HK-2 (cell line): ENCODE results near the gene NFYC.
A peak's percentile ranks its signal among the peaks of the same experiment; 100 is the strongest.
"Not testable (repeated sequence)": the region's sequence is repeated elsewhere in the genome, so short reads cannot be mapped to it uniquely, and the experiment has no call there.

Experiments
- DNase-seq: peaks from one replicate; pipeline ENCODE4 v3.0.0-alpha.2; 2018; ENCODE audit not compliant: unreplicated experiment

NFYC gene

DNA sequence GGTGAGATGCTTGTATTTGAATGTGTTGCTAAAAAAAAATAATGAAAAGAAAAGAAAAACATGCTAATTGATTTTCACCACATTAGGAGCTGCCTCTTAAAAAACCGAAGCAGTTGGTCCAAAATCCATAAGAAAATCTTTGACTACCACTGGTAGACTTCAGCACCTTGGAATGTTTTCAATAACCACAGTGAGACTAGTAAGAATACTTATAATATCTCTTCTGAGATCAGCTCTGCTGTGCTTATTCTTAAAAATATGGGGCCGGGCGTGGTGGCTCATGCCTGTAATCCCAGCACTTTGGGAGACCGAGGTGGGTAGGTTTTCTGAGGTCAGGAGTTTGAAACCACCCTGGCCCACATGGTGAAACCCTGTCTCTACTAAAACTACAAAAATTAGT, 15.1 kb downstream of the NFYC start:
- DNase-seq = no peak

DNA sequence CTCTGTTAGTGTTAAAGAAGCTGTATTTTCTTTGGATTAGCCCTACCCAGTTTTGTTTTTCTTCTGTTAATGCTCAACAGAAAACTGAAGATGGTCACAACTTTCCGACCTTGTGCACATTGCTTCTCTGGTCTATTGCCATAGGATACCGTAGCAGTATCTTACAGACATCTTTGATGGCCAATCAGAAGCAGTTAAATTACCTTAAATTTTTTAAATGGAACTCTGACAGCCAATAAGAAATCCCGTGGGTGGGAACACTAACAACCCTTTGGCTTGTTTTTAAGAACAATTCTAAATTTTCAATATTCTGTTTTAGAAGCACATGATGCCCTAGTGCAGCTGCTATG, 17.2 kb downstream of the NFYC start:
- DNase-seq = no peak

DNA sequence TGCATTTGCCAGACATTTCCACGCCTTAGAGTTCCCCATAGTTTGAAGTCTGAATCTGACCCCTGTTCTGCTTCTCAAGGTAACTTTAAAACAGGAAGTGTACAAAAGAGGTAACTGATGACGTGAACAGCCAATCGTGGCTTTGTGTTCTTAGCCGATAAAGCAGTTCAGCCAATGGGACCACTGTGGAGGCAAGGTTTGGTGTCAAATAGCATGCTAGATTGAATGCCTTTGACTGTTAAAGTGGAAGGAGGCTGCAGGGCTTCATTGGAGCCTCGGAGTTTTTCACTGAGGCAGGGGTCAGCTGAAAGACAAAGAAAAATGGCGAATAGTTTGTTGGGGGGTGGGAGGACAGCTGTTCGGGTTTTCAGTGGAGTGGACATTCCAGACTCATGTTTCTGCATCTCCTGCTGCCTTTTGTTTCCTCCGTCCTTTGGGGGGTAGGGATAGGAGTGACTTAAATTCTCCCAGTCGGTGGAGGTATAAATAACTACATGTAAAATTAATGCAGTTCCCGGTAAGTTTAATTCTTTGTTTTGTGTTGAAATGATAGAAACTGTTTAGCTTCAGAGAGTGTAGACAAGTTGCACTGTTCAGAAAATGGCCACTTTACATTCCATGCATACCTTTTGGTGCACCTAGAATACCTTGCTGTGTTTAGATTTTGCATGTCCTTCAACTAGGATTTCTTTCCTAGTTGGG, 17.7 kb downstream of the NFYC start:
- DNase-seq = peak; percentile 79

DNA sequence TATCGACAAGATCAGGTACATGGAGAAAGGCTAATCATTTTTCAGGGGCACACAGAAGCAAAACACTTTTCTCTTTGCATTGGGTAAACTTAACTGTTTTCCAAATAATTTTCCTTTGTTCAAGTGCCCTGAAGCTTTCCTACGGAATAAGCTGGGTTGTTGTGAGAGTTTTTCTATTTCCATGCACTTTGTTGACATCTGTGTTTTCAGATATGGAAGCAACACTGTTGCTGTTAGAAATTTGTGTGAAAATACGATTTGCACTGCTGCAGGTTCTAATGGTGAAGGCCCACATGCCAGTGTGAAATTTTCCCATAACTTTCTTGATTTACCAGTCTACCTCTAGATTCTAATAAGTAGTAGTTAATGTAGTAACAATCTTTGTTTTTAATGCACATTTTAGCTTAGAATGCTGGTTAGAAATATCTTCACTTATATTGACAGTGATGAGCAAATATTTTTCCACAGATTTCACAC, 18.3 kb downstream of the NFYC start:
- DNase-seq = no peak

DNA sequence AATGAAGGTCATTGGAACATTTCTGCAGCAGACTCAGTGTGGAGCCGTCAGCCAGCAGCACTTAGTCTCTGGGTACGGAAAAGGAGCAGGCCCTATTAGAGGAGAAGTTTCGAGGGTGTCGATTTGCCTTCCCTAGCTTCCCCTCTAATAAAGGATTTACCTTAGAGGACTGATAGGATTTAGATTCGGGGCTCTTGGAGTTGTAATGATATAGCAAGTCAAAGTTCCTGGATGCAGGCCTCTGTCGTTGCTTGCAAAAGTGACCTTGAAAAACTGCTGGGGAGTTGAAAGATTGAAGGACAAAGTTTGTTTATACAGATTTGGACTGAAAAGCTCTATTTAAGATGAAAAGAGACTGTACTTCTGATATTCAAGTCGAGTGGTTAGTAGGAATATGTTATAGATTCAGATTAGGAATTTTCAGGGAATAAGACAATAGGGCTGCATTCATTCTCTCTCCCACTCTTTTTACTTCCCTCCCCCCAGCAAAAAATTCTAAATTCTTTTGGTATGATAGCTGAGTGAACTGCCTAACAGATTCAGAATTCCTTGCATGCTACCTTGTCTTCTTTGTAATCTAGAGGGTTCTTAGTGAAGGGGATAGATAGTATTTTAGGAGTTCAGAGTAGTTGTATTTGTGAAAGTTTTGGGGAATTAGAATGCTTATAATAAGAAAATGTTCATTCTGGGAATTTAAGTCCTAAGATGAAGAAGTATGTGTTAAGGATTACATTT, 19.2 kb downstream of the NFYC start:
- no peak for DNase-seq

DNA sequence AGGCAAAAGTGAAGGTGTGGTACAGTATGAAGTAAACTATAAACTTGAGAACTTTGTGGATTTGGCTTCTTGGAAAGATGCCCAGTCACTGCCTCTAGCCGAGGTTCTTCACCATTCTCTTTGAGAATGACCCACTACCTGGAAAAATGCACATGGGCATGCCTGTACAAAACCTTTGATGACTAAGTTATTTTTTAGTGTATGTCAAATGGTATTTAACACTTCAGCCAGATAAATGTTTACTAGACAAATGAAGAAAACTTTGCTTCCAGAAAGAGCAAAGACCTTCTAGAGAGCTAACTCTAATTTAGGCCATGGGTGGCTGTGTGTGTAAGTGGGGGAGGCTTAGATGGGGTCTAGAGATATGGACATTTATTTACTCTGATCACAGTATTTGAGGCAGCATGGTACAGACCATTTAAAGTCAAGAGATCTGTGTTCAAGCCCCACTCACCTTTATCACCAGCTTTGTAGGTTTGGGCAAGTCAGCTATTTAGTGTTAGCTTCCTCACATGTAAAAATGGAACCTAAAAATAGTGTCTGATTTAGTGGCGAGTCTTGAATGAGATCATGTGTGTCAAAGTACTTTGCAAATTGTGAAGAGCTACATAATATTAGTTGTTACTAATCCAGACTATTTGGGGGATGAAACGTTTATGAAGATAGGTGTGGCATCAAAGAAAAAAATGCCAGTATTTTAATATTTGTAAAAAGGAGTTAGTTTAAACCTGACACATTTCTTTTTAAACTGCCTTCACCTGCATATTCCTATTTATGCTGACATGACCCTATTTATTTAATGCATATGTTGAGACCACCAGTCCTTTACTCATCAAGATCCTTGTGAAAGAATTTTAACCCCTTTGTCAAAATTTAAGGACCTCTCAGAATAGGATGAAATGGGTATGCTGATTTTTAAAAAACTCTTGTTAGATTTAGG, 20.2 kb downstream of the NFYC start:
- DNase-seq = peak; percentile 28

DNA sequence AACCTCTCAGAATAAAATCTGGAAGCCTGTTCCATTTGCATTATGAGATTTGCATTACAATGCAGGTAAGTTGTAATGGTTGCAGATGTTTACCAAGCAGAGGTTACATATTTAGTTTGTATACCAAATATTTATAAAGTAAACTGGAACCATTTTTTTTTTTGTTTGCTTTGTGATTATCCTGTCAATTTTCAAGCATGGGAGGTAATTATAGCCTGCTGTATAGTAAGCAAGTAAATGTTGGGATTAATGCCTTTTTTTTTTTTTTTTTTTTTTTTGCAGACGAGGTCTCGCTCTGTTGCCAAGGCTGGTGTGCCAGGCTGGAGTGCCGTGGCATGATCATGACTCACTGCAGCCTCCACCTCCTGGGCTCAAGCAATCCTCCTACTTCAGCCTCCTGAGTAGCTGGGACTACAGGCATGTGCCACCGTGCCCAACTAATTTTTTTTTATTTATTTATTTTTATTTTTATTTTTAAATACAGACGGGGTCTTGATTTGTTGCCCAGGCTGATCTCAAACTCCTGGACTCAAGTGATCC, 21.0 kb downstream of the NFYC start:
- no peak for DNase-seq

DNA sequence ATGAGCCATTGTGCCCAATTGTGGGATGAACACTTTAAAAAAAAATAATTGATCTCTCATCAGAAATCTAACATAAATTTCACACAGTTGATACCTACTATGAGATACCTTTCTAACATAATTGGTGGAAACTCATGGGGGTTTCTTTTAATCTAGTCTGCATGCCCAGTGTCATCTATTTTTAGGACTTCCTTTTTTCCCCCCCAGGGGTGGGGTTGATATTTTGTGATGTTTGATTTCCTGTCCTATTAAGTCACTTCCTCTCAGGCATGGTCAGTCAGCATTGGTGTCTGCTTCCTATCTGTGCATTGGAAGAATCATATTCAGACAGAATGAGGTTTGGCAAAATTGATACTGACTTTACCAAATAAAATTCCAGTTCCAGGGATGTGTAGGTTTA, 21.5 kb downstream of the NFYC start:
- DNase-seq = no peak

DNA sequence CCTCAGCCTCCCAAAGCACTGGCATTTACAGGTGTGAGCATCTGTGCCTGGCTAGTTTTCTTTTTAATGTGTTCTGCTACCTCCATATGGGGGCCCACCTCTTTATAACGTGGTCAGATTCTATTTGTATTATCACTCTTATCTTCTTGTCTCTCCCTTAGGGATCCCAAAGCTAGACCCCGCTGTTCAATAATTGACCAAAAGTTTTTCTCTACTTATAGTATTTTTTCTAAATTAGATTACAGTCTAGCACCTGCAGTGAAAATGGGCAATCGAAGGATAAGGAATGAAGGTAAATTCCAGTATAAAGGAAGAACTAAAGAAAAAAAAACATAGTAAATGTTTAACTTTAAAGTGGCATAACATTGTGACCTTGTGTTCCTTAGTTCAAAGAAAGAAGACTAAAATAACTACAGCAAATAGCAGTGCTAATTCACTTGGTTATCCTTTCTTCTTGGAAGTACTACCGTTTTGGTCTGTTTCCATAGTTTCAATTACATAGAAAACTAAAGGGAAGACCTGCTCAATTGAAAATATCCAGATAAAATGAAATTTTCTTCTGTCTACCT, 24.1 kb downstream of the NFYC start:
- no peak for DNase-seq

DNA sequence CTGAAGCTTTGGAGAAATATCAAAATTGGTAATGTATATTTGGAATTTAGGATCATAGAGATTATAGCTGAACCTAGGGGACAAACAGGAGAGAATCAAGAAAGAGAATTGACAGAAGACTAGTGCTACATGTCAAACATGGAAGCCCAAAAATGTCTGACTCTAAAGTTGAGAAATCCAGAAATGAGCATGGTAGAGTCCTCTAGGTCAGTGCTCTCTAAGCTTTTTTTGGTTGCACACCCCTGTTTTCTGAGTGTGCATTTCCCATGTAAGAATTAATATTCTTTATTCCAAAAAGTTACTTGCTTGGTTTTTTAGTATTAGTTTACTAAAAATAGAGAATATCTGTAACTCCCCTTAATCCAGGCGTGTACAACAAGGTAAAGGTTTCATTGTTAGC, 25.6 kb downstream of the NFYC start:
- DNase-seq = no peak

DNA sequence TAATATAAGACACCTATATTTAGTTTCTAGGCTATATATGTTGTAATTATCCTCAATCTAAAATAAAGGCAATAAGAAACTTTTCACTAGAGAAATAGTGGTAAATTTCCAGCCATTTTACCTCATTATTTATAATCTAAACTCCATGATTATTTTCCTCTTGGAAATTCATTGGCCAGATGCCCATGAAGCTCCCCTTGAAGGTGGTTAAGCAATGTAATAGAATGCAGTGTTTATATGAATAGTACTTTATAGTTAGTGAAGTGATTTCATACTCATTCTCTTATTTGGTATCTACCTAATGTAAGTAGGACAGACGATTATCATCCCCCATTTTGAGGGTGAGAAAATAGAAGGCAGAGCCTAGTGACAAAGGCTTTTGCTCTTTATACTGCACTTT, 26.5 kb downstream of the NFYC start:
- no peak for DNase-seq

DNA sequence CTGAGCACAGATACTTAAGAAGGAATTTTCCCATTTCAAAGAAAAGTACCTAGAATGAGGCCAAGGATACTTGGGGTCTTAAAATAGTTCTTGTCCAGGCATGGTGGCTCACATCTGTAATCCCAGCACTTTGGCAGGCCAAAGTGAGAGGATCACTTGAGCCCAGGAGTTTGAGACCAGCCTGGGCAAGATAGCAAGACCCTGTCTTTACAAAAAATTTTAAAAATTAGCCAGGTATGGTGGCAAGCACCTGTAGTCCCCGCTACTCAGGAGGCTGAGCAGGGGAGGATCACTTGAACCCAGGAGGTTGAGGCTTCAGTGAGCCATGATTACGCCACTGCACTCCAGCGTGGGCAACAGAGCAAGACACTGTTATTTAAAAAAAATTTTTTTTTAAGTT, 29.0 kb downstream of the NFYC start:
- no peak for DNase-seq

DNA sequence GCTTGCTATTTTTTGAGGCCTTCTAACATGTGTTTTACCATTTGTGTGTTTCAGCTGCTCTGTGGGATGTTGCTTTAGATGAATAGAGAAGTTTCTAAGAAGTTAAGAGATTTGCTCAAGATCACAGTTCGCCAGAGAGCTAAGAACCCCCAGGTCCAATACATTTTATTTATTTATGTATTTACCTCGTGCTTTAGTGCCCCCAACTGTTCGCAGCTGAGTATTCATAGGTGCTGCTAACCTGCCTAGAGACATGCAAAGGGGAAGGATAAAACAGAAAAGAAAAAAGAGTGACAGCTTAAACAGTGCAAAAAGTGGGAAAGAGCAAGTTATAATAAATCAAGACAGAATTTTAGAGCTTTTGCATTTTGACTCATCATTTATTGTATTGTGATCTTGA, 31.1 kb downstream of the NFYC start:
- DNase-seq = no peak

DNA sequence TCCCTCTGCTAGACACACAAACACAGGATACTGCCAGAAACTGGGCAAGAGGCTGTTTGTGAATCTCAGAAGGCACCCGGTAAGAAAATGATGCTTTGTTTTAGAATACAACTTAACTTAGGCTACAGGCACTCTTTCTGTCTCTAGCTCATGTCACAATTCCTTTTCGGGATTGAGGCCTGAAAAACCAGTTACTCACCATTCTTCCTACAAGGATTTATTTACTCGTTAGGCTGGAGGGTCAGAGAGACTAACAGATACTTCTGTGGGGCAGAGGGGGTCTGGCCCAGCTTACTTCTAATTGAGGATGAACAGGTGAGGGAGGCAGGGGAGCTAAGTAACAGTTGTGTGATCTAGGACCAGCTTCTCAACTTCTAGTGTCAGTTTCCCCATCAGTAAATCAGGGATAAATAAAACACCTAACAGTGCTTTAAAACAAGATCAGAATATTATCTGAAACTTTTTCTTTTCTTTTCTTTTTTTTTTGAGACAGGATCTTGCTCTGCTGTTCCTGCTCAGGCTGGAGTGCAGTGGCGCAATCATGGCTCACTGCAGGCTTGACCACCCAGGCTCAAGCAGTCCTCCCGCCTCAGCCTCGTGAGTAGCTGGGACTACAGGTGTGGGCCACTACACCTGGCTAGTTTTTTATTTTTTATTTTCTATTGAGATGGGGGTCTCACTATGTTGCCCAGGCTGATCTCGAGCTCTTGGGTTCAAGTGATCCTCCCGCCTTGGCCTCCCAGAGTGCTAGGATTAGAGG, 31.9 kb downstream of the NFYC start:
- no peak for DNase-seq

DNA sequence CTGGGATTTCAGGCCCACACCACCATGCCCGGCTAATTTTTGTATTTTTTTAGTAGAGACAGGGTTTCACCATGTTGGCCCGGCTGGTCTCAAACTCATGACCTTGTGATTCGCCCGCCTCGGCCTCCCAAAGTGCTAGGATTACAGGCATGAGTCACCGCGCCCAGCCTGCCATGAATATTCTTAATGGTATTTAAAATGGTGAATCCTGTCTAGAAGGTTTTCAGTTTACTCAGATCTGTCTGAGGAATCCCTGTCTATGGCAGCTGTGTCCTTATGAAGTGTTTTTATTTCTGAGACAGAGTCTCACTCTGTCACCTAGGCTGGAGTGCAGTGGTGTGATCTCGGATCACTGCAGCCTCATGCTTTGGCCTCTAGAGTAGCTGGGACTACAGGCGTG, 36.2 kb downstream of the NFYC start:
- peak; percentile 26 for DNase-seq

DNA sequence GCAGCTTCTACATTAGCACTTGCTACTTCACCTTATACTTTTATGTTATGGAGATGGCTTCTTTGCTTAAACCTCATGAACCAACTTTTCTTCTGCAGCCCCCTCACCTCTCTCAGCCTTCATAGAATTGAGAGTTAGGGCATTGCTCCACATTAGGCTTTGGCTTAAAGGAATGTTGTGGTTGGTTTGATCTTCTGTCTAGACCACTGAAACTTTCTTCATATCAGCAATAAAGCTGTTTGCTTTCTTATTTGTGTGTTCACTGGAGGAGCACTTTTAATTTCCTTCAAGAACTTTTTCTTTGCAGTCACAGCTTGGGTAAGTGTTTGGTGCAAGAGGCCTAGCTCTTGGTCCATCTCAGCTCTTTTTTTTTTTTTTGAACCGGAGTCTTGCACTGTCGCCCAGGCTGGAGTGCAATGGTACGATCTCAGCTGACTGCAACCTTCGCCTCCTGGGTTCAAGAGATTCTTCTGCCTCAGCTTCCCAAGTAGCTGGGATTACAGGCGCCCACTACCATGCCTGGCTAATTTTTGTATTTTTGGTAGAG, 37.9 kb downstream of the NFYC start:
- not testable (repeated sequence) for DNase-seq

DNA sequence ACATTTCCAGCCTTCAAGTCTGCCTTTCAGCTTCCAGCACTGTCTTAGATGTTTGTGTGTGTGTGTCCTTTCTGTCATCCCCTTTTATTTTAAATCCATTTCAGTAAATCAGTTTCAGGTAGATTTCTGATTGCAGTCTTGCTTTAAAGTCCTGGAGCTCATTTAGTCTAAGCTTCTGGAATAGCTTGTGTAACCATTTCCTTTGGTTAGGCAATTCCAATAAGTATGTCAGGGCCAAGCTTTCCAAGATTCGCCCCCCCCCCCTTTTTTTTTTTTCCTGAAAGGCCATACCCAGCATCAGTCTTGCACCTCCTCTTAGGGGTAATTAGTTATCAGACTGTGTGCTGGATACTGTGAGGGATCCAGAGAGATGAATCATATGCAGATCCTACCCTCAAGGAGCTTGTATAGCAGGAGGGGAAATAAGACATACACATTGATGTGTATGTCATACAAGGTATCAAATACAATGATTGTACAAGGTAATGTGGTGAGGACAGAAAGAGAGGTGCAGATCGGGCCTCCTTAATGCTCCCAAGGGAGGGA, 41.3 kb downstream of the NFYC start:
- no peak for DNase-seq

DNA sequence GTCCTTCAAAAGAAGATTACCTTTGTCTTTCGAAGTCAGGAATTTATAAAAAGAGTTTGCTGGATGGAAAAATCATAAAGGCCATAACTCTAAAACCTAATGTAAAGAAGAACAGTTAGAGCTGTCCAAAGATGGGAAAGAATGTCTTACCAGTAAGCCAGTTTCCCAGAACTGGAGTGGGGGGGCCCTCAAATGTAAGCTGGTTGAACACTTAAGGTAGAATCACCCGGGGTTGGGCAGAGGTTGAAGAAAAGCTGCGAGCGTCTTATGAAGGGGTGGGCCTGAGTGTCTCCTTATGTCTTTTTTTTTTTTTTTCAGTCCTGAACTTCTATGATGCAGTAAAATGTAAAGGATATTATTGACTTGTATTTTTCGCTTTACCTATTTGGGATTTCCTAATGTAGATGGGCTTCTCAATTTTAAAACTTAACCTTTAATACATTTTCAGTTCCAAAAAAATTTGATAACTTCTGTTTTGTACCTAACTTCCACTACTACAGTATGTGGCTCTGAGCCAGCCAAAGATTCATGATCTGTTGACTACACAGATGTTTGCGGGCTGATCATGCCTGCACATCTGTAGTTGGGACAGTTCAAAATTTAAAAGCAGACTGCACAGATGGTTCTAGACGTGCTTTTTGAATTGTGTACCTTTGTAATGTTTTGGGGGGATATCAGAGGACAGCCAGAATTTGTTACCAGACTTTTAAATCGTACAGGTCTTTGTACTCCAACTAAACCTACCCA, 43.6 kb downstream of the NFYC start:
- no peak for DNase-seq

DNA sequence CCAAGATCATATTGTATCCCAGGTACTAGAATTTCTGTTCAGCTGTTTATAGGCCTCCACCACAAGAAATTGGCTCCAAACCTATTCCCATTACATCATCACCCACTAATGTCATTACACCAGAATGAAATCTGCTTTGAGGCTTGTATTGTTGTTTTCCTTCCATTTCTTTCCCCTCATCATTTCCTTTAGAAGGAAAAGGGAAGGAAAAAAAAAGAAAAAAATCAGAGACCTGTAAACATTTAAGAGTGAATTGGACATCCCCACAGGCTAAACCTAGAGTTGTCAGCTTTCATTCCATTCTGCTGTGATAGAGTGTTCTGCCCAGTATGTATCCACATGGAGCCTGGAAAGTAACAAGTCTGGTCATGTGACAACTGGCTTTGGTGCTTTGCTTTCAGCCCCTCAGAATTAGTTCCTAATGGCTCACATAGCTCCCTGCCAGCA, 44.6 kb downstream of the NFYC start:
- no peak for DNase-seq

DNA sequence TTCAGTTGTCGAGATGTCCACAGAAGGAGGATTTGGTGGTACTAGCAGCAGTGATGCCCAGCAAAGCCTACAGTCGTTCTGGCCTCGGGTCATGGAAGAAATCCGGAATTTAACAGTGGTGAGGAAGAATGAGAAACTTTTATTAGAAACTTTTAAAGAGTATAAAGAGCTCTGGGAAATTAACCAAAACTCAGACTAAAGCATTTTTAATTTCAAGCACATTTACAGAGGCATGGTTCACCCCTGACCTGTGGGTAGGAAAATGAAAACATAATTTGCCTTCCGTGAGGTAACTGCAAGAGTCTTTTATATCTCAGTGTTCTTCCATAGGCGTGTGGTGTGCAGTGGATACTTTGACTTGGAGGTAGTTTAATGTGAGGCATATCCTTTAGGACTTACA, 47.3 kb downstream of the NFYC start:
- no peak for DNase-seq
